Measurements from ENCODE around the gene NOXA1.

The NOXA1 gene

DNA sequence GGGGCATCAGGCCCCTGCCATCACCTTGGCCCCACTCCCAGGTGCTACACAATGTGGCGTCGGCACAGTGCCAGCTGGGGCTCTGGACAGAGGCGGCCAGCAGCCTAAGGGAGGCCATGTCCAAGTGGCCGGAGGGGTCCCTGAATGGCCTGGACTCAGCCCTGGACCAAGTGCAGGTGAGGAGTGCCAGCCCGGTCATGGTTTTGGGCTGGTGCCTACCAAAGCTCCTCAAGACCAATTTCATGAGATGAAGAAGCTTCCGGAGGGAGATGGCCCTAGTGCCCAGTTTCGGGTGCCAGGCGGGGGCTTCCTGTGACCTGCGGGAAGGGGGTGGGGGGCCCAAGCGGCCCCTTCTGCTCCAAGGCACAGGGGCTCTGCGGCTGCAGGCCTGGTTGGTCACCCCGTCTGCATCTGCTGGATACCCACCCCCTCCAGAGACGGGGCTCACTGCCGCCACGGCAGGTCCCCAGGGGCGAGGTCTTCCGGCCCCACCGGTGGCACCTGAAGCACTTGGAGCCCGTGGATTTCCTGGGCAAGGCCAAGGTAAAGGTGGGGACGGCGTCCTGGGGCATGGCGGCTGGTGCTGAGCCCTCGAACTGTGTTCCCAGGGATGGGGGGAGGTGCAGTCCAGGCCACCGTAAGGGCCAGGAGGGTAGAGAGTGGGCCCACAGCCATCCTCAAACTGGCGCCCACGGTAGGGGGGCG is 5.8 kb downstream of the NOXA1 start:
- no peak for DNase-seq

DNA sequence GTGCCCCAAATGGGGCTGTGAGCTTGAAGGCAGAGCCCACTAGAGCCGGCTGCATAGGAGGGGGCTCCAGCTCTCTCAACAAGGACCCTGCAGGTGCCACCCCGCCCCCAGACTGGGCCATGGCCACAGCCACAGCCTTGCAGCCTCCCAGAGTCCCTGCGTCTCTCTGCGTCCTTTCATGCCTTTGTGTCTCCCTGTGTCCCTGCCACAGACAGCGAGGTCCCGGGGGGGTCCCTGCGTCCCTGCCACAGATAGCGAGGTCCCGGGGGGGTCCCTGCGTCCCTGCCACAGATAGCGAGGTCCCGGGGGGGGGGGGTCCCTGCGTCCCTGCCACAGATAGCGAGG is 6.3 kb downstream of the NOXA1 start:
- no peak for DNase-seq

DNA sequence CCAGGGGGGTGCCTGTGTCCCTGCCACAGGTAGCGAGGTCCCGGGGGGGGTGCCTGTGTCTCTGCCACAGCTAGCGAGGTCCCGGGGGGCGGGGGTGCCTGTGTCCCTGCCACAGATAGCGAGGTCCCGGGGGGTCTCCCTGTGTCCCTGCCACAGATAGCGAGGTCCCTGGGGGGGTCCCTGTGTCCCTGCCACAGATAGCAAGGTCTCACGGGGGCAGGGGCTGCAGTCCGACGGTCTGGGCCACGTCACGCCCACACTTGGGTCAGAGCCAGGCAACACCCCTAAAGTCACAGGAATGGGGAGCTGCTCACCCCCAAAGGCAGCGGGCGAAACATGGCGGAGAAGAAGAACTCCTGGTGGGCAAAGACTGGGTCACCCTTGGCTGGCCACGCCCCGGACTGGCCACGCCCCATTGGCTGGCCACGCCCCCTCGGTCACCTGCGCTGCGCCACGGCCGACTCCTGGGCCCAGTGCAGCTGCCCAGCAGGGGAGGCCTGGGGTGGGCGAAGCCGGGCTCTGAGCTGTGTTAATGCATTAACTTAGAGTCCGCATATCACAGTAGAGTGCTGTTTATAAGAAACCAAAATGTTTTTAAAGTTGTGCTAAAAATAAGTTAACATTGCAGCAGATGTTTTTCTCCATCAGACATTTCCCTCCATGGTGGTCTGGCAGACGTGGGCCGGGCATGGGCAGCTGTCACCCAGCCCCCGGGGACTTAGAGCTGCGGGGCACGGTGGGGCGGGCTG is 7.0 kb downstream of the NOXA1 start:
- no peak for DNase-seq

DNA sequence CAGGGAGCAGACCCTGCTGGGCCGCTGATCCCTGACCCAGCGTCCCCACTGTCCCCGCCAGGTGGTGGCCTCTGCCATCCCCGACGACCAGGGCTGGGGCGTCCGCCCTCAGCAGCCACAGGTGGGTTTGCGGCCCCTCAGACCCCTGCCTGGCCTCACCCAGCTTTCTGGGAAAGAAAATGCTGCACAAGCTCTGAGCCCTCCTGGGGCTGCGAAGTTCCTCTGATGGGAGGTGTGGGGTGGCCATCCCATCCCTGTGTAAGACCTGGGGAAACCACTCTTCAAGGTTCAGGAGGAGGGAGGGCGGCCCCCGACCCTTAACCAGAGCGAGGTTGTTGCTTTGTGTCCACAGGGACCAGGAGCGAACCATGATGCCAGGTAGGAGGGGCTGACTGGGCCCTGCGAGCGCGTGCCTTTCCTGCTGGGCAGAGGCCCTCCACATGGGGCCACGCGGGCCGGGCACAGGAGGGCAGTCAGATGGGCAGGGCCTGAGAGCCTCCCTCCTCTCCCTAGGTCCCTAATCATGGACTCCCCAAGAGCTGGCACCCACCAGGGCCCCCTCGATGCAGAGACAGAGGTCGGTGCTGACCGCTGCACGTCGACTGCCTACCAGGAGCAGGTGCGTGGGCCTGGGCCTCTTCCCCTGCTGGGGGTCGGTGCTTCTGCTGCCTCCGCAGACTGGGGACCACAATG is 7.7 kb downstream of the NOXA1 start:
- DNase-seq, result no peak

DNA sequence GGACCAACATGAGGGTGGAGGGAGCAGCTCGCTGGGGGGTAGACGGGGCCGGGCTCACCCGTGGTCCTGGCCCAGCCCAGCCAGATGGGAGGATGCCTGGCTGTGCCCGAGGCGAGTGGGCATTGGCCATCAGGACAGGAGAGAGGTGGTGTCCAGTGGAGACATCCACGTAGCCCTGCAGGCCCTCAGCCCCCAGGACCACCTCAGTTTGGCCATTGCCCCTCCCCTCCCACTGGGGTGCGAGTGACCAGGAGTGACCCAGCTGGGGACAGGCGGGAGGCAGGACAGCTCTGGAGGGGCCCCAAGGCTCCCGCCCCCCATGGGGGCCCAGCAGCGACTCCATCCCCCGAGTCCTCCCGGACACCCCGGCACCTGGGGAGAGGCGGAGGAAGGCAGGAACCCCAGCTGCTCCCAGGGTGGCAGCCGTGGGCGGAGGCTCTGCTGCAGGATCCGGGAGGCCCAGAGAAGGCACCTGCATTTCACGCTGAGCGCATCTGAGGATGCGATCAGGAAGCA is 8.3 kb downstream of the NOXA1 start:
- DNase-seq, result no peak

DNA sequence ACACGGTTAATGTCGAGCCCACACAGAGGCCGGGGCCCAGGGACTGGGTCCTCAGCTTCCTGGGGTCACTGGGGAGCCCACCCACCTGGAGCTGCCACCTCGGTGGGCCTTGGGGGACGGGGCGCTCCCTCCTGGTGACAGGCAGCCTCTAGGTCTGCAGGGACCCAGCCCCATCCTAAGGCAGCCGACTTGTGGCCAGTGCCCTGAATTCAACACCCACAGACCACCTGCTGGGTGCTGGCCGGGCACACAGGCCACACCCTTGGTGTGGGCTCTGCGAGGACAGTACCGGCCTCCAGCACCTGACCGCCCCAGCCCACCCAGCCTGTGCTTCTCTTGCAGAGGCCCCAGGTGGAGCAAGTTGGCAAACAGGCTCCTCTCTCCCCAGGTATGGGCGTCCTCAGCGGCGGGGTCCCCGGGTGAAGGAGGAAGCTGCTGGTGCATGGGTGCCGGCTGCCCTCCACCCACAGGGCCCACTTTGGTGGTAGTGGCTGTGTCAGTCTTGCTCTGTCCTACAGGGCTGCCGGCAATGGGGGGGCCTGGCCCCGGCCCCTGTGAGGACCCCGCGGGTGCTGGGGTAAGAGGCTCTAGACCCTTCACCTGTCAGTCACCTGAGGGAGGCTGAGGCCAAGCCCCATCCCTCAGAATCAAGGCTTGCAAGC is 9.6 kb downstream of the NOXA1 start:
- no peak for DNase-seq

DNA sequence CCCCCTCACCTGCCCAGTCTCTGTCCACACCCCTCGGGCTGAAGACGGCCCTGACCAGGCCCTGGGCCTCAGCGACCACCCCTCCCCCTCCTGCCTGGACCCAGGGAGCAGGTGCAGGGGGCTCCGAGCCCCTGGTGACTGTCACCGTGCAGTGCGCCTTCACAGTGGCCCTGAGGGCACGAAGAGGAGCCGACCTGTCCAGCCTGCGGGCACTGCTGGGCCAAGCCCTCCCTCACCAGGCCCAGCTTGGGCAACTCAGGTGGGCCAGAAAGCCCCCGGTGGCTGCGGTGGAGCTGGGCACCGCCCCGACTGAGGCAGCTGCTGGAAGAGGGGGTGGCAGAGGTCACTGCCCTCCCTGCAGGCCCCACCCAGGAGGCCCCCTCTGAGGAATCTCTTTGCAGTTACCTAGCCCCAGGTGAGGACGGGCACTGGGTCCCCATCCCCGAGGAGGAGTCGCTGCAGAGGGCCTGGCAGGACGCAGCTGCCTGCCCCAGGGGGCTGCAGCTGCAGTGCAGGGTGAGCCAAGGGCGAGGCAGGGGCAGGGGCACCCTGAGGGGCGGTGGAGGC is 10.2 kb downstream of the NOXA1 start:
- no peak for DNase-seq

DNA sequence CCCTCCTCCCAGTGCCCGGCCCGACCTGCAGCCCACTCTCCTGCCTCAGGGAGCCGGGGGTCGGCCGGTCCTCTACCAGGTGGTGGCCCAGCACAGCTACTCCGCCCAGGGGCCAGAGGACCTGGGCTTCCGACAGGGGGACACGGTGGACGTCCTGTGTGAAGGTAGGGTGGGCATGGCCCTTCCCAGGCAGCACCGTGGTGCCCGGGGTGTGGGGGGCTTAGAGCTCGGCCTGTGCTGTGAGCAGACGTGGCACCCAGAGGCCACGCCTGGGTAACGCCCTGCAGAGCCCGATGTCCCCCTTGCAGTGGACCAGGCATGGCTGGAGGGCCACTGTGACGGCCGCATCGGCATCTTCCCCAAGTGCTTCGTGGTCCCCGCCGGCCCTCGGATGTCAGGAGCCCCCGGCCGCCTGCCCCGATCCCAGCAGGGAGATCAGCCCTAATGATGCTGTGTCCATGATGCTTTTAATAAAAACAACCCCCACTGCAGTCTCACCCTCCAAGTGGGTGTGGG is 10.8 kb downstream of the NOXA1 start:
- DNase-seq, result no peak

DNA sequence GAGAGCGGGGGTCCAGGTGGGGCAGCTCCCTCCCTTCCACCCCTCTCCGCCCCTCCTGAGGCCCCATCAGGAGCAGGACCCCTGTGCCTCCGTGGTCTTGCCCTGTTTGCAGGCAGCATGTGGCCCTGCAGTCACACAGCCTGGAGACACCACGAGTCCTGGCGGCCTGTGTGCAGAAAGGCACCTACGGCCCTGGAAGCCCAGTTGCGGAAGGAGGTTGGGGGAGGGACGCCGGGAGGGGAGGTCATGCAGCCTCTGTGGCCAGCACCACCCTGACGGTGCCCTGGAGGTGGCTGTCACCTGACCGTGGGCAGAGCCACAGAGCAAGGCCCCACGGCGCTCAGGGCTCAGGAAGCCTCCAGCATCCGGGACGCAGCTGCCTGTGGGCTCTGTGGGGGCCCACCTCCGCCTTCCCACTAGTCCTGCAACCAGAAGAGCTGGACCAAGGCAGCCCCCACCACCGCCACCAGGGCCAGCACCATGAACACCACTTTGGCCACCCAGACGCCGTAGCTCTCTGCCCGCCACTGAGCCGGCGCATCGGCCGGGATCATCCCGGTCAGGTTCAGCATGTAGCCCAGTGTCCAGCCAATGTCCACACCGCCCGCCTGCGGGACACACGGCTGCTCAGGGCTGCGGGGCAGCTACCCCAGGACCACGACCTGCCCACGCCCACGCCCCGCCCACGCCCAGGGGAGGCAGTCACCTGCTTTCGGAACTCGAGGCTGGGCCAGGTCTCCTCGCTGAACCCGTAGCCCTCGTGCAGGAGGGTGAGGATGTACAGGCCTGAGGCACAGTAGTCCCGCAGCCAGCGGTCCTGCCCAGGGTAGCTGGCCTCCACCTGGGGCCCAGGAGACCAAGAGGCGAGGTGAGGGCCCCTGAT is 11.5 kb downstream of the NOXA1 start:
- no peak for DNase-seq

DNA sequence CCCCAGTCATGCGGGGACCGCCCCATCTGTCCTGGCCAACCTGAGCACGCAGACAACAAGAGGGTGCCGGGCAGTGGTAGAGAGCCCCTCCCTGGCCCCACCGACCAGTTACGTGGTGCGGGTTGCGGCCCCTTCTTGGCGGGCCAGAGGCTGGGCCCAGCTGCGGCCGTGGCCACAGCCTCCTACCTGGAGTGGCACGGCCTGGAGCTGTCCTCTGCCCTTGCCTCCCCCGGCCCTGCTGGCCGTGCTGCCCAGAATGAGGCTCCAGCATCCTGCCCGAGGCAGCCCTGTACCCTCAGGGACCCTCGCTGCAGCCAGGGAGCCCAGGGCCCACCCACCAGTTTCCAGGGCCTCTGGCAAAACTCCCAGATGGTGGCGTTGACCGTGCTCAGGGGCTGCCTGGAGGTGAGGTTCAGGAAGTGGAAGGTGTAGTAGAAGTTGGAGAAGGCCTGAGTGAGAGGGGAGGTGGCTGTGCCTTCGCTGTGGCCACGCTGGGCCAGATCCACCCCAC is 12.2 kb downstream of the NOXA1 start:
- DNase-seq, result no peak

DNA sequence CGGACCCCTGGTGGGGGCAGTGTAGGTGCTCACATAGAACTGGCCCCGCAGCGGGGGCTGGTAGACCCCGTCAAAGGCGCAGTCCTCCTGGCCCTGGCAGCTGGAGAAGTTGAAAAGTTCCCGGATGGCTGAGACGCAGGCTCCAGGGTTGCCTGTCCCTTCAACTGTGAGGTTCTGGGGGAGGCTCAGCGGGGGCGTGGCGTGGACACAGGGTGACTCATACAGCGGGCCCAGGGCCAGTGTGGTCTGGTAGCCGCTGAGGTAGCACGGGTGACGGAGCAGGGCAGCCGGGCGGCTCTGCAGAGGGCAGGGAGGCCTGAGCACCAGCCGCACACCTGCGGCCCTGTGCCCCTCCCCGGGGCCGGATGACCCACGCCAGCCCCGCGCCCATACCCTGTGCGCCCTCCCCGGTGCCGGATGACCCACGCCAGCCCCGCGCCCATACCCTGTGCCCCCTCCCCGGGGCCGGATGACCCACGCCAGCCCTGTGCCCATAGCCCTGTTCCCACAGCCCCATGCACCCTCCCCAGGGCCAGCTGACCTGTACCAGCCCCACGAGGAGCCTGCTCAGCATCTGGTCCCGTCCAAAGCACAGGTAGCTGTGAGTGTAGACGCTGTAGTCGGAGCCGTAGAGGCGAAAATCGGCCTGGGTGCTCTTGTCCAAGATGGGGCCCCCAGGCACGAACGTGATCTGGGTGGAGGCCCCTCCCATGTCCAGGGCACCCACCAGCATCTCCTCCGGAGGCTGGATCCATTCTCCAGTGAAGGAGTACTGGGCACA is 13.0 kb downstream of the NOXA1 start:
- no peak for DNase-seq

DNA sequence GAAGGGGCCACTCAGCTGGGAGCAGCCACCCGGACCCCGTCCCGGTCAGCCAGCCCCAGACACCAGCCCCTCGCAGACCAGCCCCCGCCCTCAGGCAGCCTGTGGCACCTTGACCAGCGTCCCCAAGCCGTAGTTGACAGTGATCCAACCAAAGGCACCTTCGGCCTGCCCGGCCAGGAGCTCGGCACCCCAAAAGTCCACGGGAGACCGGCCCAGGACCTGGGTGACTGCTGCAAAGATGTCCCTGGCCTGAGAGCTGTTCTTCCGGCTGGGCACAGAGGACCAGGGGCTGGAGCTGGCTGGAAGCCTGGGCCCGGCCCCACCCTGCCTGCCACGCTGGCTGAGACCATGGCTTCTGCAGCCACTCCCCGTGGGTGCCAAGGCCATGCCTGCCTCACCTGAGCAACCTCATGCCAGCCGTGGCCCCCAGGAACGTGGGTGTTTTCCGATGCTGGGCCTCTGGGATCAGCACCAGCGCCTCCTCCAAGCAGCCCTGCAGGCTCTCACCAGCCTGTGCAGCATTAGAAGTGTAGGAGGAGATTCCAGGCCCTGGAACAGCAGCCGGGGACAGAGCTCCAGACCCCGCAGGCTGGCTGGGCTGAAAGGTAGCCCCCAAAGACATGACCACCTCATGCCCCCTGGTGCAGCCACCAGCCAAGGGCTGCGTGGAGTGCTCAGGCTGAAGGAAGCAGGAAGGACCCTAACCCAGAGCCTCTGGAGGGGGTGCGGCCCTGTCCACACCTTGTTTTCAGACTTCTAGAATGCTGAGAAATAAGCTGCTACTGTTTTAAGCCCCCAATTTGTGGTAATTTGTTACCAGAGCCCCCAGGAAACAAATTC is 13.8 kb downstream of the NOXA1 start:
- DNase-seq, result no peak

DNA sequence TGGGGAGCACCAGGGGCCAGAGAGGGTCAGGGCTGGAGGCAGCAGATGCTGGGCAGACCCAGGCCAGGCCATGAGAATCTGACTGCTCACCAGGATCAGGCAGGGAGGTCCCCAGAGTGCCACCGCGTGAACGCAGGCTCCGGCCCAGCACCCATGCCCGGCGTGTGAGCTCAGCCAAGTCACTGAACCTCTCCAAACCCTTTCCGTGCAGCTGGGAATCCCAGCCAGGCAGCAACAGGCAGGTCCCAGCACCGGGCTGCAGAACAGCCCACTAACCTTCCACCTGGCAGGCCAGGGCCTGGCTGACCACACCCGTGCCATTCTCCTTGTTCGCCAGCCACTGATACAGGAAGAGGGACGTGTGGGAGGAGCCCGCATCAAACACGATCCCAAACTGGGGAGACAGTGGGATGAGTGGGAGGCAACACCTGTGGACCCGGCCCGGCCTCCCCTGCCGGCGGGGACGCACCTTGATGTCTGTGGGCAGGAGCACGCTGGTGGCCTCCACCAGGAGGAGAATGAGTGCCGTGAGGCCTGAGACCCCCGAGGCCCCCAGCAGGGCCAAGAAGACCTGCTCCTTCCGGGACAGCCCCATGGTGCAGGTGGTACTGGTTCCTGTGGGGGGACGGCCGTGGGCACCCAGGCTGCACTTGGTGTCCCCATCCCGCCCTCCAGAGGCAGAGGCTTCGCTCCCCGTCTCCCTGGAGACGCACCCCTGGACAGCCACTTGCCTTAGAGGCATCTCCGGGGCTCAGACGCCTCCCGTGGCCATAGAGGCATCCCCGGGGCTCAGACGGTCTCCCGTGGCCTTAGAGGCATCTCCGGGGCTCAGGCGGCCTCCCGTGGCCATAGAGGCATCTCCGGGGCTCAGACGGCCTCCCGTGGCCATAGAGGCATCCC is 14.7 kb downstream of the NOXA1 start:
- no peak for DNase-seq

DNA sequence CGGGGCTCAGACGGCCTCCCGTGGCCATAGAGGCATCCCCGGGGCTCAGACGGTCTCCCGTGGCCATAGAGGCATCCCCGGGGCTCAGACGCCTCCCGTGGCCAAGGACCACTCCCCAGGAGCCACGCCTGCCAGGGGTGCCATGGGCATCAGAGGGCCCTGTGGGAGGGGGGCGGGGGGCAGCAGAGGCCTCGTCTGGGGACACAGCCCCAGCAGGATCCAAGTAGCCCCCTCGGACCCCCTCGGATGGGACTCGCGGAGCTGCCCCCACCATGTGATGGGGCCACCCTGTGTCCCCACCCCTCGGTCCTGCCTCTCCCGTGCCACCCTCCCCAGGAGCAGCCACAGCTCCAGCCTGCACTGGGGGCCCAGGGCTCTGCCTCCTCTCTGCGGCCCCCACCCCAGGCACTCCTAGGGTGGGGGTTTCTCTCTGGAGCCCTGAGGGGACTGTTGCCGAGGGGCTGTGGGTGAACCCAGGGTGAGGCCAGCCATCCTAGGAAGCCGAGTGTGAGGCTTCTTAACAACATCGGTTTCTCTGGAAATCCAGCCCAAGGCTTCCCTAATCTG is 15.5 kb downstream of the NOXA1 start:
- DNase-seq, result no peak

DNA sequence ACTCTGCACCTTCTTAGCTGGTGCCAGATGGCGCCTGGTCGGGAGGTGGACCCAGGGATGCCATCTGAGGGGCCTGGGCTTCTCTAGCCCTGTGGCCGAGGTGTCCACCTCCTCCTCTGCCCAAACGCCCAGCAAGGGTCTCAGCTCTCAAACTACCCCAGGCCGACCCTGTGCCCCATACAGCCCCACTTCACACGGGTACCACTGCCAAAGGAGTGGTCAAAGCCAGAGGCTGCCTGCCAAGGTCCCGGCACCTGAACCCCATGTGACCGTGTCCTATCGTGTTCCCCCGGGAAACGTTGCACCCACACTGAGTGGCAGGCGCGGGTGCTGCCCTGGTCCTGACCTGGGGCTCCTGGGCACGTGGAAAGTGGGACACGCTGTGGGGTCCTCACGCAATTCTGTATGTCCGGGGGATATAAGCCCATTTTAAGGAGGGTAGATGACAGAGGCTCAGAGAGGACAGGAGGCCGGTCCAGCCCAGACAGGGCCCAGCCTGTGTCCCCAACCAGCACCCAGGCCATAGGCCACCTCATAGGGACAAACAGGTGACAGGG is 16.0 kb downstream of the NOXA1 start:
- DNase-seq, result no peak

DNA sequence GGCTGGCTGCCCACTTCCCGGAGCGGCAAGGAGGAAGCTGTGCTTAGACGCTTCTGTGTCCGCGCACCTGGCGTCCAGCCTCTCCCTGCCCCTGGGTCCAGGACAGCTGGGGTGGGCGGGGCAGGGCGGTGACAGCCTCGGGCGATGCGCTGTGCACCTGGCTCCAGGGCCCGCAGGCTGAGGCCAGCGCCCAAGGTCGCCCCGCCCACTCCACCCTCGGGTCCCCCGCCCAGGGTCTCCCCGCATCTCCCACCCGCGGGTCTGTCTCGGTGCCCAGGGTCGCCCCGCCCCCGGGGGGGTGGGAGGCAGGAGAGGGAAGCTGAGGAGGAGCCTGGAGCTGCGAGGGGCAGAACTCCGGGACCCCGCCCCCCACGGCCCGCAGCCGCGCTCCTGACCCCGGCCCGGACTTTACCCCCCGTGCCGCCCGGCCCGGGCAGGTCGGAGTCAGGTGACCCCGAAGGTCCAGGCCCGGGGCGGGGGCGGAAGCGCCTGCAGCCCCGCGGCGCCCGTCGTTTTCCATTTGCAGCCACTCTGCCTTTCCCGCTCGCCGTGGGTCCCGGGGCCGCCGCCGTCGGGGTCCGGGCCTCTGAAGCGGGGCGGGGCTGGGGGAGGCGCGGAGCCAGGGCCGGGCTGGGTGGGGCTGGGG is 18.2 kb downstream of the NOXA1 start, which contains the start of gene ENTPD8:
TSS of gene ENTPD8 (minus strand) at position 69 of the 646 bp plus-strand sequence. CDS start 3,072 bp downstream, outside the sequence.
- DNase-seq, result no peak

DNA sequence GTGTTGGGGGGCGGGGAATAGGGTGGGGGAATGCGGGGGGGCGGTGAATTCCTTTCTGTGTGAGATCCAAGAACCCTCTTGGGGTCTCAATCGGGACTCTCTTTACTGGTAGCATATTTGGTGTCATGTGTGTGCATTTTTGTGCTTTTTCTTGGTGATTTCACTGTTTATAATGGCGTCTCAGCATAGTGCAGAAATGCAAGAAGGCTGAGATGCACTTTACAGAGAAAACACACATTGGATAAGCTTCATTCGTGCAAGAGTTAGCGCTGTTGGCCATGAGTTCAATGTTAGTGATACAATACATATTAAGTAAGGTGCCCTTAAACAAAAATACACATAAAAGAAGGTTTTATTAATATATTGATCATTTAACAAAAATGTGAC is 18.7 kb downstream of the NOXA1 start:
- no peak for DNase-seq
